RWPE1 (cell line): ENCODE results near the gene GRIN3A.
"Not testable (repeated sequence)": the region's sequence is repeated elsewhere in the genome, so short reads cannot be mapped to it uniquely, and the experiment has no call there.

Source experiments
- CTCF ChIA-PET: fragments of 350-600 bp; sonication (Branson Sonifier 250); formaldehyde crosslinking; extraction: SDS; loops from one replicate; lab custom pipeline; 2021; lab: Yijun Ruan, JAX
- POLR2A ChIA-PET: fragments of 400-600 bp; formaldehyde crosslinking; extraction: SDS; loops from one replicate; lab custom pipeline; 2020; ENCODE audit warnings: antibody characterized with exemption; ENCODE audit not compliant: low non-redundant PET; lab: Yijun Ruan, JAX
- DNase-seq: peaks from one replicate; pipeline ENCODE4 v3.0.0; 2012; ENCODE audit warnings: low spot score
- H3K27ac ChIP-seq: fragments of 450-650 bp; 2 replicates; pipeline ENCODE4 v1.5.1; 2017
- CTCF ChIP-seq: fragments of 450-650 bp; conservative IDR thresholded peaks from 2 replicates; pipeline ENCODE4 v1.5.1; 2017; ENCODE audit warnings: low read depth, mild to moderate bottlenecking

GRIN3A gene

GRCh38 chr9:101727612-101728524 lies 10.6 kb downstream of the GRIN3A start:
- ChIA-PET POLR2A (no interaction called here), CTCF (interaction anchor here (0.5 to 1.6 kb wide), 16 partner anchors 8 to 1434 kb away, joined by 3 to 5 read pairs (median 3); no protein-coding TSS in a partner anchor)
- TF ChIP-seq CTCF = peak; percentile 82
- DNase-seq = peak; percentile 34
- no peak overlapping the region for H3K27ac ChIP-seq

- H3K27ac ChIP-seq, DNase-seq, CTCF ChIA-PET, POLR2A ChIA-PET: not testable (repeated sequence)
These were observed 14.2 kb downstream of the GRIN3A start for GRCh38 chr9:101724271-101724670.

GRCh38 chr9:101718192-101718591 lies 20.3 kb downstream of the GRIN3A start:
- TF ChIP-seq CTCF = no peak
- H3K27ac ChIP-seq = no peak overlapping the region
- ChIA-PET CTCF (interaction anchor here (0.6 kb wide), 1 partner anchor 486 kb away, joined by 3 read pairs; no protein-coding TSS in a partner anchor), POLR2A (no interaction called here)
- DNase-seq = no peak

- ChIA-PET POLR2A (no interaction called here), CTCF (interaction anchor here (1.5 kb wide), 1 partner anchor 11 kb away, joined by 3 read pairs; no protein-coding TSS in a partner anchor)
- no peak for DNase-seq
- TF ChIP-seq CTCF = no peak
- H3K27ac ChIP-seq = no peak overlapping the region
These were observed 21.8 kb downstream of the GRIN3A start for GRCh38 chr9:101716629-101717028.

- POLR2A ChIA-PET = no interaction called here
- TF ChIP-seq CTCF = peak; percentile 60
- peak; percentile 34 for DNase-seq
- CTCF ChIA-PET = interaction anchor here (1.6 kb wide), 1 partner anchor 16 kb away, joined by 3 read pairs; no protein-coding TSS in a partner anchor
- H3K27ac ChIP-seq = no peak overlapping the region
These were observed 27.0 kb downstream of the GRIN3A start for GRCh38 chr9:101711330-101711941.

GRCh38 chr9:101708855-101709254 lies 29.6 kb downstream of the GRIN3A start:
- ChIA-PET CTCF (interaction anchor here (0.7 kb wide), 1 partner anchor 19 kb away, joined by 3 read pairs; no protein-coding TSS in a partner anchor), POLR2A (no interaction called here)
- no peak overlapping the region for H3K27ac ChIP-seq
- DNase-seq = no peak
- no peak for TF ChIP-seq CTCF
